Measurements from ENCODE around the gene HMOX2.

HMOX2 gene

GRCh38 chr16:4531811-4532210, 55.6 kb downstream of the HMOX2 start:
- TF ChIP-seq CEBPB (IDR thresholded peaks at IDR 0.05) (no peak), ZBTB7A (IDR thresholded peaks at IDR 0.05; ENCODE audit: low read depth) (no peak), TEAD4 (IDR thresholded peaks at IDR 0.05) (no peak), NFIC (IDR thresholded peaks at IDR 0.05) (no peak), RAD21 (IDR thresholded peaks at IDR 0.05; ENCODE audit: low read depth) (no peak), CREB1 (IDR thresholded peaks at IDR 0.05; ENCODE audit: low read depth) (no peak), REST (IDR thresholded peaks at IDR 0.05; ENCODE audit: low read depth) (no peak), TAF1 (IDR thresholded peaks at IDR 0.05; ENCODE audit: low read depth) (no peak), YY1 (IDR thresholded peaks at IDR 0.05; ENCODE audit: low read depth) (no peak), EP300 (IDR thresholded peaks at IDR 0.05; ENCODE audit: borderline replicate concordance) (no peak), TCF12 (IDR thresholded peaks at IDR 0.05; ENCODE audit: low read depth) (no peak), EGR1 (IDR thresholded peaks at IDR 0.05) (no peak), USF1 (IDR thresholded peaks at IDR 0.05) (no peak), FOXM1 (IDR thresholded peaks at IDR 0.05; ENCODE audit: borderline replicate concordance, low read depth) (no peak)
- TF ChIP-seq, protein P1, sequence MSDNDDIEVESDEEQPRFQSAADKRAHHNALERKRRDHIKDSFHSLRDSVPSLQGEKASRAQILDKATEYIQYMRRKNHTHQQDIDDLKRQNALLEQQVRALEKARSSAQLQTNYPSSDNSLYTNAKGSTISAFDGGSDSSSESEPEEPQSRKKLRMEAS (IDR thresholded peaks at IDR 0.05) = no peak

GRCh38 chr16:4532238-4532637, 56.0 kb downstream of the HMOX2 start:
- no peak for TF ChIP-seq FOXM1 (IDR thresholded peaks at IDR 0.05; ENCODE audit: borderline replicate concordance, low read depth)
- TF ChIP-seq ZBTB7A (IDR thresholded peaks at IDR 0.05; ENCODE audit: low read depth) = no peak
- TF ChIP-seq REST (IDR thresholded peaks at IDR 0.05; ENCODE audit: low read depth) = no peak
- TF ChIP-seq, protein P1 (IDR thresholded peaks at IDR 0.05) = no peak
- no peak for TF ChIP-seq EP300 (IDR thresholded peaks at IDR 0.05; ENCODE audit: borderline replicate concordance)
- no peak for TF ChIP-seq TCF12 (IDR thresholded peaks at IDR 0.05; ENCODE audit: low read depth)
- no peak for TF ChIP-seq CREB1 (IDR thresholded peaks at IDR 0.05; ENCODE audit: low read depth)
- TF ChIP-seq USF1 (IDR thresholded peaks at IDR 0.05) = no peak
- no peak for TF ChIP-seq RAD21 (IDR thresholded peaks at IDR 0.05; ENCODE audit: low read depth)
- TF ChIP-seq TAF1 (IDR thresholded peaks at IDR 0.05; ENCODE audit: low read depth) = no peak

GRCh38 chr16:4533490-4533889, 57.3 kb downstream of the HMOX2 start:
- no peak for TF ChIP-seq EGR1 (IDR thresholded peaks at IDR 0.05)
- TF ChIP-seq TCF12 (IDR thresholded peaks at IDR 0.05; ENCODE audit: low read depth) = no peak
- no peak for TF ChIP-seq CREB1 (IDR thresholded peaks at IDR 0.05; ENCODE audit: low read depth)
- TF ChIP-seq NFIC (IDR thresholded peaks at IDR 0.05) = no peak
- no peak for TF ChIP-seq USF1 (IDR thresholded peaks at IDR 0.05)
- TF ChIP-seq TEAD4 (IDR thresholded peaks at IDR 0.05) = no peak
- no peak for TF ChIP-seq ZBTB7A (IDR thresholded peaks at IDR 0.05; ENCODE audit: low read depth)
- no peak for TF ChIP-seq YY1 (IDR thresholded peaks at IDR 0.05; ENCODE audit: low read depth)
- no peak for TF ChIP-seq REST (IDR thresholded peaks at IDR 0.05; ENCODE audit: low read depth)
- TF ChIP-seq EP300 (IDR thresholded peaks at IDR 0.05; ENCODE audit: borderline replicate concordance) = no peak
- TF ChIP-seq TAF1 (IDR thresholded peaks at IDR 0.05; ENCODE audit: low read depth) = no peak
- TF ChIP-seq FOXM1 (IDR thresholded peaks at IDR 0.05; ENCODE audit: borderline replicate concordance, low read depth) = no peak
- TF ChIP-seq, protein P1 (IDR thresholded peaks at IDR 0.05) = no peak
- TF ChIP-seq CEBPB (IDR thresholded peaks at IDR 0.05) = no peak
- TF ChIP-seq RAD21 (IDR thresholded peaks at IDR 0.05; ENCODE audit: low read depth) = no peak

Data from Ishikawa (cell line).